ENCODE measurements around the gene ACOD1.

ACOD1 gene

DNA sequence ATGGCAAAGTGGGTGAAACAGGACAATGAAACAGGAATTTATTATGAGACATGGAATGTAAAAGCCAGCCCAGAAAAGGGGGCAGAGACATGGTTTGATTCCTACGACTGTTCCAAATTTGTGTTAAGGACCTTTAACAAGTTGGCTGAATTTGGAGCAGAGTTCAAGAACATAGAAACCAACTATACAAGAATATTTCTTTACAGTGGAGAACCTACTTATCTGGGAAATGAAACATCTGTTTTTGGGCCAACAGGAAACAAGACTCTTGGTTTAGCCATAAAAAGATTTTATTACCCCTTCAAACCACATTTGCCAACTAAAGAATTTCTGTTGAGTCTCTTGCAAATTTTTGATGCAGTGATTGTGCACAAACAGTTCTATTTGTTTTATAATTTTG, 52.2 kb downstream of the ACOD1 start:
- H3K9ac ChIP-seq (ENCODE audit: low read length) = no peak overlapping the region
- no peaks in the 10 kb centered on the region for H3K27me3 ChIP-seq (ENCODE audit: low read depth, low read length)
- peaks cover 40% of the 10 kb centered on the region for H3K36me3 ChIP-seq (replicated peaks; ENCODE audit: low read depth, low read length)
- TF ChIP-seq EZH2phosphoT487 (IDR thresholded peaks at IDR 0.05; ENCODE audit: low read depth) = no peak
- TF ChIP-seq, protein P1, sequence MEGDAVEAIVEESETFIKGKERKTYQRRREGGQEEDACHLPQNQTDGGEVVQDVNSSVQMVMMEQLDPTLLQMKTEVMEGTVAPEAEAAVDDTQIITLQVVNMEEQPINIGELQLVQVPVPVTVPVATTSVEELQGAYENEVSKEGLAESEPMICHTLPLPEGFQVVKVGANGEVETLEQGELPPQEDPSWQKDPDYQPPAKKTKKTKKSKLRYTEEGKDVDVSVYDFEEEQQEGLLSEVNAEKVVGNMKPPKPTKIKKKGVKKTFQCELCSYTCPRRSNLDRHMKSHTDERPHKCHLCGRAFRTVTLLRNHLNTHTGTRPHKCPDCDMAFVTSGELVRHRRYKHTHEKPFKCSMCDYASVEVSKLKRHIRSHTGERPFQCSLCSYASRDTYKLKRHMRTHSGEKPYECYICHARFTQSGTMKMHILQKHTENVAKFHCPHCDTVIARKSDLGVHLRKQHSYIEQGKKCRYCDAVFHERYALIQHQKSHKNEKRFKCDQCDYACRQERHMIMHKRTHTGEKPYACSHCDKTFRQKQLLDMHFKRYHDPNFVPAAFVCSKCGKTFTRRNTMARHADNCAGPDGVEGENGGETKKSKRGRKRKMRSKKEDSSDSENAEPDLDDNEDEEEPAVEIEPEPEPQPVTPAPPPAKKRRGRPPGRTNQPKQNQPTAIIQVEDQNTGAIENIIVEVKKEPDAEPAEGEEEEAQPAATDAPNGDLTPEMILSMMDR (IDR thresholded peaks at IDR 0.05; ENCODE audit: low read depth, low read length) = no peak
- no peak overlapping the region for H3K4me3 ChIP-seq (ENCODE audit: low read length)
- no peak overlapping the region for H2AFZ ChIP-seq (ENCODE audit: low read depth, low read length)
- no peaks in the 10 kb centered on the region for H3K79me2 ChIP-seq (ENCODE audit: low read length)
- H3K4me2 ChIP-seq (ENCODE audit: low read length) = no peak overlapping the region
- no peaks in the 10 kb centered on the region for H4K20me1 ChIP-seq (ENCODE audit: insufficient read depth, low read length)
- H3K4me1 ChIP-seq (ENCODE audit: low read length) = no peaks in the 10 kb centered on the region
- no peaks in the 10 kb centered on the region for H3K9me3 ChIP-seq (ENCODE audit: insufficient read depth, low read length)
- H3K27ac ChIP-seq (ENCODE audit: low read length) = no peak overlapping the region

DNA sequence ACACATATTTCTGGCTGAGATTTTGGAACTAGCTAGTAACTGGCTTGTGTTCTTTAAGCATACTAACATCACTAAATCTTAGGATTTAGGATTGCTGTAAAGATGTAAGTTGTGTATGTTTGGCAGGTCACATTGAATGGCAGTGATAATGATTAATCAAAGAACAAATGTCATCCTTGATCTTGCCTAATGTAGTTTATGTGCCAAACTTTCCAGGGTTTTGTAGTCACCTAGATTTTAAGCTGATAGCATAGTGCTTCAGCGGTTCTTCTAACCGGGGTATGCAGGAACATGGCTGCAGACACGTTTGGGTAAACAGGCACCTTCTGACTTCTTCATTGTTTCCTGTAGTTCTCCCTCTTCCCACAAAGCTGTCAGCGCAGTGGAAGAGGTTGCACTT, 53.2 kb downstream of the ACOD1 start:
- no peak overlapping the region for H2AFZ ChIP-seq (ENCODE audit: low read depth, low read length)
- H3K27ac ChIP-seq (ENCODE audit: low read length) = no peak overlapping the region
- no peak overlapping the region for H3K4me3 ChIP-seq (ENCODE audit: low read length)
- no peak for TF ChIP-seq EZH2phosphoT487 (IDR thresholded peaks at IDR 0.05; ENCODE audit: low read depth)
- TF ChIP-seq, protein P1 (IDR thresholded peaks at IDR 0.05; ENCODE audit: low read depth, low read length) = no peak
- H3K27me3 ChIP-seq (ENCODE audit: low read depth, low read length) = no peaks in the 10 kb centered on the region
- no peaks in the 10 kb centered on the region for H3K79me2 ChIP-seq (ENCODE audit: low read length)
- peaks cover 34% of the 10 kb centered on the region for H3K36me3 ChIP-seq (replicated peaks; ENCODE audit: low read depth, low read length)
- no peaks in the 10 kb centered on the region for H3K9me3 ChIP-seq (ENCODE audit: insufficient read depth, low read length)
- H4K20me1 ChIP-seq (ENCODE audit: insufficient read depth, low read length) = peaks cover 3% of the 10 kb centered on the region; the same call in 1 of the 2 replicates
- no peaks in the 10 kb centered on the region for H3K4me1 ChIP-seq (ENCODE audit: low read length)
- no peak overlapping the region for H3K4me2 ChIP-seq (ENCODE audit: low read length)
- H3K9ac ChIP-seq (ENCODE audit: low read length) = no peak overlapping the region

DNA sequence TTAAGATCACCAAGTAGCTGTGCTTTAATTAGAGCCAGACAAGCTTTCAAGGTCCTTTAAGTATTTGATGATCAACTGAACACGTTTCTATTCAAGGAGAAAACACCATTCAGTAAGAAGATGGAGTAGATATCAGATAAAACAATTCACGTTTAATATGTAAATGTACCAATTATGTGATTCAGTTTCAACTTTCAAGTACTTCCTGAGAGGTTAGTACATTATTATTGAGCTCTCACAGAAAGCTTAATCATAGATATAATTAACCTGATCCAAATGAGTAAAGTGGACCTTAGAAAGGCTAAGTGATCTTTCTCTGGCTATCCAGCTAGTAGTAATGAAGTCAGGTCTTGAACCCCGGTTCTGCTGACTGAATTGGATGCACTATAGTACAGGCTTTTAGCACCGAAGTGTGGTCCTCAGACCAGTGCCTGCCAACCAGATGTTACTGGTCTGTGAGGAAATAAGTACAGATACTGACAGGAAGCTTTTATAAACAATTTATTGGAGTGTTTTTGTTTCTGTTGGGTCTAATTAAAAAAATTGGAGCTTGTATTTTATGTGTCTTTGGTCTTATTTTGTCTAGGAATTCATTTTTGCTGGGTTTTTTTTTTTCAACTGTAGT, 53.8 kb downstream of the ACOD1 start:
- TF ChIP-seq, protein P1 (IDR thresholded peaks at IDR 0.05; ENCODE audit: low read depth, low read length) = no peak
- TF ChIP-seq EZH2phosphoT487 (IDR thresholded peaks at IDR 0.05; ENCODE audit: low read depth) = no peak
- no peak overlapping the region for H3K9ac ChIP-seq (ENCODE audit: low read length)
- H4K20me1 ChIP-seq (ENCODE audit: insufficient read depth, low read length) = peaks cover 4% of the 10 kb centered on the region; the same call in 1 of the 2 replicates
- H3K4me3 ChIP-seq (ENCODE audit: low read length) = no peak overlapping the region
- H3K4me1 ChIP-seq (ENCODE audit: low read length) = no peaks in the 10 kb centered on the region
- H3K79me2 ChIP-seq (ENCODE audit: low read length) = peaks cover 2% of the 10 kb centered on the region; the same call in 1 of the 2 replicates
- no peak overlapping the region for H3K4me2 ChIP-seq (ENCODE audit: low read length)
- H3K27ac ChIP-seq (ENCODE audit: low read length) = no peak overlapping the region
- no peaks in the 10 kb centered on the region for H3K27me3 ChIP-seq (ENCODE audit: low read depth, low read length)
- H3K36me3 ChIP-seq (replicated peaks; ENCODE audit: low read depth, low read length) = peaks cover 38% of the 10 kb centered on the region
- H3K9me3 ChIP-seq (ENCODE audit: insufficient read depth, low read length) = no peaks in the 10 kb centered on the region
- no peak overlapping the region for H2AFZ ChIP-seq (ENCODE audit: low read depth, low read length)

DNA sequence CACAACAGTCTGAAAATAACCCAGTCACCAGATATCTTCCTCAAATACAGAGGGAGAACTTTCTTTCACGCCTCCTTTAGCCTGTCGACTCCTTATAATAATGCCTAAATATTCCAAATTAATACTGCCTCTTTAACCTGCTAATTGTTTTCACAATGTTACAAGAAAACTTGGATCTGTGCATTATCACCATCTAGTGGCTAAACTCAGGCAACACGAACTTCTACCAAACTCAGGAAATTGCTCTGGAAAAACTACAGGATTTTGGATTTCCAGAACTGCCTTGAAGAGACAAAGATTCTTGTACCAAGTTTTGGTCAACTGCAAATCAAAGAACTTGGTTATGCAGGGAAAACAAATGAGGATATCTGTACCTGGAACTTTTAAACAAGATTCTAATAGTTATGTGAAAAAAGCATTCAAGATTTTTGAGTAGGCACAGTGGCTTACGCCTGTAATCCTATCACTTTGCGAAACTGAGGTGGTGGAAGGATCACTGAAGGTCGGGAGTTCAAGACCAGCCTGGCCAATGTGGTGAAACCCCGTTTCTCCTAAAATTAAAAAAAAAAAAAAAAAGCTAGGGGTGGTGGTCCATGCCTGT, 54.4 kb downstream of the ACOD1 start:
- Histone ChIP-seq H3K4me3 (ENCODE audit: low read length) (no peak overlapping the region), H3K27ac (ENCODE audit: low read length) (no peak overlapping the region), H3K79me2 (ENCODE audit: low read length) (peaks cover 5% of the 10 kb centered on the region; the same call in 1 of the 2 replicates), H3K36me3 (replicated peaks; ENCODE audit: low read depth, low read length) (peaks cover 44% of the 10 kb centered on the region), H3K9ac (ENCODE audit: low read length) (no peak overlapping the region), H4K20me1 (ENCODE audit: insufficient read depth, low read length) (peaks cover 4% of the 10 kb centered on the region; the same call in 1 of the 2 replicates), H3K4me1 (ENCODE audit: low read length) (no peaks in the 10 kb centered on the region), H3K27me3 (ENCODE audit: low read depth, low read length) (no peaks in the 10 kb centered on the region), H3K9me3 (ENCODE audit: insufficient read depth, low read length) (no peaks in the 10 kb centered on the region), H2AFZ (ENCODE audit: low read depth, low read length) (no peak overlapping the region), H3K4me2 (ENCODE audit: low read length) (no peak overlapping the region)
- TF ChIP-seq EZH2phosphoT487 (IDR thresholded peaks at IDR 0.05; ENCODE audit: low read depth) = no peak
- TF ChIP-seq, protein P1 (IDR thresholded peaks at IDR 0.05; ENCODE audit: low read depth, low read length) = peak; percentile 74
